Right atrium auricular region (tissue), 2 donors: ENCODE measurements around the gene CD109. TPM values are rescaled to one million over a fixed set of nuclear protein-coding genes. Genes with fewer than 3 reads are reported as not detected.

Source experiments
- DNase-seq: peaks from one replicate; pipeline ENCODE4 v3.0.0-alpha.2; 2019; ENCODE audit warnings: low spot score
- H3K27ac ChIP-seq, 2 donors: fragments of 200-600 bp; sonication (generic); 1 replicate in 1 of 2; 2 replicates in 1 of 2; pipeline ENCODE4 v1.5.1; 2016 to 2019
- H3K27me3 ChIP-seq, 2 donors: fragments of 200-600 bp; sonication (generic); one replicate each; pipeline versions ENCODE4 v1.5.1 to v1.6.0; 2017 to 2019
- H3K36me3 ChIP-seq: fragments of 200-600 bp; sonication (generic); one replicate; pipeline ENCODE4 v1.5.1; 2016
- H3K4me1 ChIP-seq, 2 donors: fragments of 200-600 bp; sonication (generic); one replicate each; pipeline versions ENCODE4 v1.5.1 to v1.6.0; 2017 to 2019
- H3K4me3 ChIP-seq, 2 donors: fragments of 200-600 bp; sonication (generic); 1 replicate in 1 of 2; 2 replicates in 1 of 2; pipeline ENCODE4 v1.5.1; 2017 to 2019; ENCODE audit warnings: mild to moderate bottlenecking in 1 of 2, moderate library complexity in 1 of 2
- H3K9me3 ChIP-seq, 2 donors: fragments of 200-600 bp; sonication (generic); one replicate each; pipeline ENCODE4 v1.5.1; 2019
- CTCF ChIP-seq, 2 donors: fragments of 200-600 bp; sonication (generic); IDR thresholded peaks; one replicate each; pipeline ENCODE4 v1.5.1; 2019; ENCODE audit warnings: antibody characterized with exemption in 2 of 2
- total RNA-seq, 2 donors: library from RNA; depleted of rRNA; stranded (reverse); fragments of >200 nt; gene quantifications; one replicate each; pipeline ENCODE4 v1.1.0, GENCODE V29; 2016

Gene CD109
- total RNA-seq, 2 donors from 2014 or later = 18.7 to 30.1 TPM

- Histone ChIP-seq H3K36me3 (peaks cover 9% of the 10 kb centered on the region), H3K27me3 (no peaks in the 10 kb centered on the region), H3K27ac (no peak overlapping the region), H3K4me1 (peaks cover 0 to 7% of the 10 kb centered on the region in 2 donors), H3K9me3 (no peaks in the 10 kb centered on the region), H3K4me3 (no peak overlapping the region)
- TF ChIP-seq CTCF (IDR thresholded peaks at IDR 0.05) = no peak
- no peak for DNase-seq
These were observed 31.1 kb downstream of the CD109 start for GRCh38 chr6:73727114-73727513.

GRCh38 chr6:73728548-73729205 lies 32.7 kb downstream of the CD109 start:
- H3K9me3 ChIP-seq = no peaks in the 10 kb centered on the region
- peaks cover 0 to 3% of the 10 kb centered on the region in 2 donors for H3K4me1 ChIP-seq
- H3K27me3 ChIP-seq = no peaks in the 10 kb centered on the region
- DNase-seq = no peak
- H3K4me3 ChIP-seq = no peak overlapping the region
- no peak overlapping the region for H3K27ac ChIP-seq
- no peak for TF ChIP-seq CTCF (IDR thresholded peaks at IDR 0.05)
- peaks cover 9% of the 10 kb centered on the region for H3K36me3 ChIP-seq

GRCh38 chr6:73731285-73731684 lies 35.3 kb downstream of the CD109 start:
- Histone ChIP-seq H3K9me3 (no peaks in the 10 kb centered on the region), H3K27ac (no peak overlapping the region), H3K27me3 (no peaks in the 10 kb centered on the region), H3K4me3 (no peak overlapping the region), H3K36me3 (peaks cover 9% of the 10 kb centered on the region), H3K4me1 (no peaks in the 10 kb centered on the region)
- no peak for DNase-seq
- TF ChIP-seq CTCF (IDR thresholded peaks at IDR 0.05) = no peak

GRCh38 chr6:73732845-73733675 lies 37.1 kb downstream of the CD109 start:
- peak; percentile 88 to 93 for TF ChIP-seq CTCF (IDR thresholded peaks at IDR 0.05)
- no peaks in the 10 kb centered on the region for H3K4me1 ChIP-seq
- H3K4me3 ChIP-seq = no peak overlapping the region
- no peaks in the 10 kb centered on the region for H3K9me3 ChIP-seq
- no peak overlapping the region for H3K27ac ChIP-seq
- H3K27me3 ChIP-seq = no peaks in the 10 kb centered on the region
- DNase-seq = peak; percentile 67
- peaks cover 9% of the 10 kb centered on the region for H3K36me3 ChIP-seq

- no peaks in the 10 kb centered on the region for H3K9me3 ChIP-seq
- H3K27me3 ChIP-seq = no peaks in the 10 kb centered on the region
These were observed 37.8 kb downstream of the CD109 start for GRCh38 chr6:73733791-73734190.

More at GRCh38 chr6:73733791-73734190, 37.8 kb downstream of the CD109 start:
- Histone ChIP-seq H3K4me3 (no peak overlapping the region), H3K4me1 (peaks cover 0 to 3% of the 10 kb centered on the region in 2 donors), H3K27ac (no peak overlapping the region), H3K36me3 (peaks cover 9% of the 10 kb centered on the region)
- no peak for TF ChIP-seq CTCF (IDR thresholded peaks at IDR 0.05)
- DNase-seq = no peak
